Hepatocyte (in vitro differentiated cells): ENCODE results near the gene ANKRD40.

Experiments
- CTCF ChIP-seq: fragments of 200-600 bp; sonication (generic); IDR thresholded peaks from 2 replicates; pipeline ENCODE4 v1.5.1; 2016; ENCODE audit warnings: antibody characterized with exemption, mild to moderate bottlenecking; ENCODE audit not compliant: poor library complexity
- EZH2 ChIP-seq: fragments of 200-600 bp; sonication (generic); IDR thresholded peaks from 2 replicates; pipeline ENCODE4 v1.6.1; 2016; ENCODE audit warnings: antibody characterized with exemption, mild to moderate bottlenecking, borderline replicate concordance
- EZH2phosphoT487 ChIP-seq: fragments of 200-600 bp; sonication (generic); IDR thresholded peaks from one replicate; pipeline ENCODE4 v1.6.1; 2018; ENCODE audit warnings: antibody characterized with exemption, mild to moderate bottlenecking, low read depth, moderate library complexity; ENCODE audit not compliant: unreplicated experiment, severe bottlenecking

- TF ChIP-seq EZH2 (no peak), CTCF (no peak), EZH2phosphoT487 (no peak)
These were observed 31.4 kb upstream of the ANKRD40 start for GRCh38 chr17:50739098-50739497.
